HTR-8/SVneo (cell line): ENCODE data around the gene PHKG2.

ENCODE experiments used
- DNase-seq: peaks from one replicate; pipeline ENCODE4 v3.0.0; 2011; ENCODE audit warnings: low spot score, mixed read lengths; ENCODE audit not compliant: insufficient read length
- FAIRE-seq: peaks from 2 replicates; lab custom pipeline; 2011; peaks lifted over from hg19 to GRCh38; lab: Jason Lieb, UNC

Gene PHKG2

DNA sequence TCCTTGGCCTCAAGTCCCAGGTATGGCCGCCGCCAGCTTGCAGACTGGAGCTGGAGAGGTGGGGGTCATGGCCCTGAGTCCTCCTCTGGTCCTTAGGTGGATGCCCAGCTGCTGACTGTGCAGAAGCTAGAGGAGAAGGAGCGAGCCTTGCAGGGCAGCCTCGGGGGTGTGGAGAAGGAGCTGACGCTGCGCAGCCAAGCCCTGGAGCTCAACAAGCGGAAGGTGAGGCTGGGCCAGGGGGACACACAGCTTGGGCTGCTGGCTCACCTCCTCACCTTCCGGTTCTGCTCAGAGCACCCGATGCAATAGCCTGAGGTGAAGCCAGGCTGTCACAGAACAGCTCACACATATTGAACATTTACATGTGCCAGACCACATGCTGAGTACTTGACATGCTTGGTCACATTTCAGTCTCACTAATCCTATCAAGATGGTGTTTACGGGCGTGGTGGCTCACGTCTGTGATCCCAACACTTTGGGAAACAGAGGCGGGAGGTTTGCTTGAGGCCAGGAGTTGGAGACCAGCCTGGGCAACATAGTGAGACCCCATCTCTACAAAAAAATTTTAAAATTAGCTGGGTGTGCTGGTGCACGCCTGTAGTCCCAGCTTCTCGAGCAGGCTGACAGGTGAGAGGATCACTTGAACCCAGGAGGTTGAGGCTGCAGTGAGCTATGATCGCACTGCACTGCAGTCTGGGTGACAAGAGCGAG is 21.3 kb downstream of the PHKG2 start:
- DNase-seq (no peak), FAIRE-seq (no peak)

DNA sequence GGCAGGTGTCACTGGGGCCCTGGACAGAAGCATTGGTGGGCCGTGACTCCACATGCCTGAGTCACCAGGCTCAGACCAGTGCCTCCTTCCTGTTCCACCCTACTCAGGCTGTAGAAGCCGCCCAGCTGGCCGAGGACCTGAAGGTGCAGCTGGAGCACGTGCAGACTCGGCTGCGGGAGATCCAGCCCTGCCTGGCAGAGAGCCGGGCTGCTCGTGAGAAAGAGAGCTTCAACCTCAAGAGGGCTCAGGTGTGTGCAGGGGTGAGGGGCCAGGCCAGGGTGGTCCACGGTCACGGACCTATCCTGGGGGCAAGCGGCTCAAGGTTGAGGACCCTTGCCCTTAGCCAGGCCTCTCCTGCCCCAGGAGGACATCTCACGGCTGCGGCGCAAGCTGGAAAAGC is 23.5 kb downstream of the PHKG2 start:
- DNase-seq, result no peak
- no peak for FAIRE-seq

DNA sequence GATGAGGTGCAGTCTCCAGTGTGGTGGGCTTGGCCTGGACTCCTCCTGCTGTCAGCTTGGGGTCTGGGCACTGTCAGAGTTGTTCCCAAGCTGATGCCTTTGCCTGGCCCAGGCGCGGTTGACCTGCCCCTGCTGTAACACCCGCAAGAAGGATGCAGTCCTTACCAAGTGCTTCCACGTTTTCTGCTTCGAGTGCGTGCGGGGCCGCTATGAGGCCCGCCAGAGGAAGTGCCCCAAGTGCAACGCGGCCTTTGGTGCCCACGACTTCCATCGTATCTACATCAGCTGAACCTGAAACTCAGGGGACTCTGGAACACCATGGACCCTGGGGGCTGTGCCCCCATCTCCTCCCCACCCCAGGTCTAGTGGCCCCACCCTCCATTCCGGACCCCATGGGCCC is 25.6 kb downstream of the PHKG2 start:
- DNase-seq, result no peak
- no peak for FAIRE-seq

DNA sequence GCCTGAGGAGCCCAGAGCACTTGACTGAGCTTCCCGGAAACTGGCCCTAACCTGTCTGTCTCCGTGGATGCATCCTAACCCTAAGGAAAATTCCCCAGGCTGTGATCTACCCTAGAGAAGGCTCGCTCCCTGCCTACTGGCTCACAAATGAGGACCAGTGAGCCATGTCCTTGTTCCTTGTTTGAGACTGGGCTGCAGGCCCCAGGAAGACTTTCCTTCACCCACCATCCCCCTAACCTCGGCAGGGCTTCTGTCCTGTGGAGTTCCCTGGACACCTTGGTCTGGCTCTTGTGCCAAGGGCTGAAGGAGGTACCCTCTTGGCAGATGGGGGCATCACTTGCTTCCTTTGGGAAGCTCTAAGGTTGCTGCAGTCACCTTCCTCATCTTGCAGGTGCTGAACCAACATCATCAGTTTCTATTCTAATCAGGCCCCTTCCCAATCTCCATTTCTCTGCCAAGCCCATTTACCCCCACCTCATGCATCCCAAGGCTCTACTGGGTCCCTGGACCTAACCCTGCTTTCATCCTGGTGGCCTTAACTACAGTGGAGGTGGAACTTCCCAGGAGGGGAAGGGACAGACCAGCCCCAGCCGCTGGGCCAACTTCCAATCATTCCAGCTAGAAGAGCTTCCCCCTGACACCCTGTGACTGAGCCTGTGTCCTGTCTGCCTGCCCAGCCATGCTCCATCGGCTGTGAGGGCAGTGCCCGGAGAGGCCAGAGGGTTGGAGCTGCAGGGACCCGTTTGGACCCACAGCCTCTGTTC is 26.3 kb downstream of the PHKG2 start:
- FAIRE-seq, result no peak

DNA sequence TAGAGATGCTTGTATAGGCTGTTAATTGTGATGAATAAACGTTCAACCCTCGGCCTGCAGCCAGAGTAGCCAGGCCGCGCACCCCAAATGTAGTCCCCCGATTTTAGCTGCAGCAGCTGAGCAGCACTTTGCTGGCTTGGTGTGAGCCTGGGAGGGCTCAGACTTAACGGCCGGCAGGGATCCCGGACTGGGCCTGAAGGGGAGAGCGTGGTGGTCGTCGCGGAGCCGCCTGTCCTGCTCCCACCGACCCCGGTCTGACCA is 26.8 kb downstream of the PHKG2 start:
- DNase-seq, result no peak
- no peak for FAIRE-seq

More for the DNA sequence above, 26.3 kb downstream of the PHKG2 start:
- DNase-seq, result no peak

DNA sequence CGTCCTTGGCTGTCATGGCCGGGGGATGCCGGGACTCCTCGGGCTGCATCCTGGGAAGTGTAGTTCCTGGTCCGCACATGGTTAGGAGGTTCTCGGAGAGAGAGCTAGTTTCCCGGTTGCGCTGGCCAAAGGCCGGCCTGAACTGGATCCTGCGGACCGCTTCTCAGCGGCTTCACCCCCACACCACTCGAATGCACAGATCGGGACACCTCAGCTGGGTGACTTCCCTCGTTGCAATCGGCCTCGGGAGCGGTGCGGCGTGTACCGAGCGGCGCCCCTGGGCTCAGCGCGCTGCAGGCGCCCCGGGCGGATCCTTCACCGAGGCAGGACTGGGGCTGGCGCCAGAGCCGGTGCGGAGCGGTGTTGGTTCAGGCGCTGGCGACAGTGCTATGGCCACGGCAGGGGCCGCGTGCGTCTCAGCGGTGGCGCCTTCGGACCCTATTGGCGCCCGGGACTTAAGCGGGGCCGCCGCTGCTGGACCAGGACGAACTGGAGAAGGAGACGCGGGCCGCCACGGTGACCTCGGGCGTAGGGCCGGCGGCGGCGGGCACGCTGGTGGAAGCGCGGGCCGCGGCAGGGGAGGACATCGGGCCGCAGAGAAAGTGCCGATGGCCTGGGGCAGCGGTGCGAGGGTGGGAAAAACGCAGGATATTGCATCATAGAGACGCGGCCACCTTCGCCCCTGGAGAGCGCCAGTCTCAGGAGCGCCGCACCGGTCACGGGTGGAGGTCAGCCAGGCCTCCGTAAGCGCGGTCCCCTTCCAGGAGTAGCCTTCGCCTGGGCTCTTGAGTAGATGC is 27.4 kb downstream of the PHKG2 start:
- FAIRE-seq, result peak; percentile 88
- peak; percentile 94 for DNase-seq

DNA sequence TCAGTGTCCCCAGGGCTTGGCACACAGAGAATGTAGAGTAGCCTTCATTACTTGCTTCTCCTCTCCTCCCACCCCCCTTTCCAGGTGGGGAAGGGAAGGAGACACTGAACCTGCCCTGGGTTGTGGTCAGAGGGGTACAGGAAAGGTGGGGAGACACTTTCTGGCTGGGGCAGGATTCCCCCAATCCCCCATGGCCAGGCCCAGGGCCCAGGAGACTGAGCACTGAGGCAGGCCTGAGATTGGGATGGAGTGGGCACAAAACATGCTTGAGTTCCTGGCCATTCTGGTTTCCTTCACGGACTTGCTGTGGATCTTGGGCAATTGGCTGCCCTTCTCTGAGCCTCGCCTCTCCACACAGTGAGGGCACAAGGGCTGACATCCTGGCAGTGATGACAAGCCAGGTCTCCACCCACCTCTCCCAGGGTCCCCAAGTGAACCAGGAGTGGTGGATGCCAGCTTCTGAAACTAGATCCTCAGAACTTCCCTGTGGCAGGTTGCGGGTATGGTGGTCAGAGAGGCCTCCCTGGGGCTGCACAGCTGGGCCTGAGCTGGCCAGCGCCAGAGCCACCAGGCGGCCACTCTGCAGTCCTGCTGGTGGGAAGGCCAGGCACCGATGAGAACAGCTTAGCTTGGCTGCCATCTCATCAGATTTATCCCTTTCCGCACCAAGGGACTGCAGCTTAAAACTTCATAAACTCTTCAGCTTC is 29.5 kb downstream of the PHKG2 start:
- FAIRE-seq, result no peak
- DNase-seq, result no peak

DNA sequence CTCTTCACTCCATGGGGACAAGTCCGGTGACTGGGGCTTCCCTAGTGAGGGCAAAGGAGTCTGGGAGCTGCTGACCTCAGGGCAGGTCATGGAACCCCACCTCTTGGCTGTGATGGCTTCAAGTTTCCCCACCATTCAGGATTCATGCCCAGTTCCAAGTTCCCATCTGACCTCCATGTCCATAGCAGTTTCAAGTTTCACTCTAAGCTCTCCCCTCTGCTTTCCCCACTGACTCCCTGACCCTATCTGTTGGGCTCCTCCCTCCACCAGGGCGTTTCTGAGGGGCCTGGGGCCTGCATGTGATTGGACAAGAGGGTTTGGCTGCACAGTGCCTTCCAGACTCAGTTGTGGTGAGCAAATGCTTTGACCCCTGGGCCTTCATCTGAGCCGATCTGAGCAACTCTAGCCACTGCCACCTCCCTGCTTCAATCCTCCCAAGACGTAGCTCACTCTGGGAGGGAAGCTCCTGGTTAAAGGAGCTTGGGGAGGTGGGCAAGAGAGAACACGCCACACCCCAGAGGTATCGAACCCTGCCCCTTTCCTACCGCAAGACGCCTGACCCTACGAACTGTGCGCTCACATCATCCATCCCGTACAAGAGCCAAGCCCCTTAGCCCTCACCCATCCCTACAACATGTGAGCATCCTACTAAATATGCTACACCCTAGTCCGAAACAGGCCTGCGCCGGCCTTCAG is 30.5 kb downstream of the PHKG2 start:
- DNase-seq (no peak), FAIRE-seq (no peak)

DNA sequence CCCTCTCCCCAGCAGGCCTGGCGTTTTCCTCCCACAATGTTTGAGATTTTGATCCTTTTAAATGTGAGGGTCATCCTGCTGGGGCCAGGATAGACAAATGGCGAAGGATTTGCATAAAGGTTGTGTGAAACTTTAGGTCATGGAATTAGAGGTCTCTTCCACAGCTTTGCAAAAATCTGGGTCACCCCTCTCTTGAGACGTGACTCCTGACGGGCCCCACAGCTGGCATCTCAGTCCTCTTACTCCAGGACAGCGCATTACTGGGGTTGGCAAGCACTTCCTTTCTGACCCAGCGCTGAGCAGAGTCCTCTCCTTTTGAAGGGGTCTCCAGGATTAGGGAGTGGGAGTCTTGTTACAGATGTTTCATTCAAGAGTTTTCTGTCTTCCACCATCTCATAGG is 31.4 kb downstream of the PHKG2 start:
- FAIRE-seq (no peak), DNase-seq (no peak)

DNA sequence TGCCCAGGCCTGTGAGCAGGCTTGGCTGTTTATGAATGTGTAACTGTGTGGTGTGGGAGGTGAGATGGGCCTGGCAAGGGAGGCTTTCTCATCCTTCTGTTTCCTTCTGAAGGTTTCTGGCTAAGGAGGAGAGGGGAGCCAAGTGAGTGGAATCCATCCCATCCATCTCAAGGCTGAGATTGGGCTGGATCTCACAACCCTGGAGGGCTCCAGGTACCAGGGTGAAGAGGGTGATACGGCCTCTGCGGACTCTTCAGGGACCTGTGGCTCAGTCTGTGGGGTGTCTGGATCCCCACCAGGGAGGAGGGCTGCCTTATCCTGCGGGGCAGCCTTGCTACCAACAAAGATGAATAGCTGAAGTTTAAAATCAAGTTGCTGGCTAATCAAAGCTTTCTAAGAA is 31.8 kb downstream of the PHKG2 start:
- FAIRE-seq (no peak), DNase-seq (no peak)

DNA sequence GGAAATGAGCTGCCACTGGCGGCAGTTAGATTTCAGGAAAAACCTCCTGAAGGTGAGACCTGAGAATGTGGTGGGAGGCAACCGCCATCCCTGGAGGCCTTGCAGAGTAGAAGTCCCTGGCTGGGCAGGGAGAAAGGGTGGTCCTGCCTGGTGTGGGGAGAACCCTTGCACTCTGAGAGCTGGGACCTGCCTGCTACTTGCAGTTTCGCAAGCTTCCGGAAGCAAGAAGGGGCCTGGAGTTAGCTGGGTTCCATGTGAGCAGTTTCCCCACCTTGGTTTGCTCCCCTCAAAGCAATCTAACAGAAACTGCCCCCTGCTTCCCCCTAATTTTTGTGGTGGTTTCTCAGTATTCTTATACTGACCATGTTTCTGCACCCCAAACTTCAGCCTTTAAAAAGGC is 32.3 kb downstream of the PHKG2 start:
- DNase-seq (no peak), FAIRE-seq (no peak)

DNA sequence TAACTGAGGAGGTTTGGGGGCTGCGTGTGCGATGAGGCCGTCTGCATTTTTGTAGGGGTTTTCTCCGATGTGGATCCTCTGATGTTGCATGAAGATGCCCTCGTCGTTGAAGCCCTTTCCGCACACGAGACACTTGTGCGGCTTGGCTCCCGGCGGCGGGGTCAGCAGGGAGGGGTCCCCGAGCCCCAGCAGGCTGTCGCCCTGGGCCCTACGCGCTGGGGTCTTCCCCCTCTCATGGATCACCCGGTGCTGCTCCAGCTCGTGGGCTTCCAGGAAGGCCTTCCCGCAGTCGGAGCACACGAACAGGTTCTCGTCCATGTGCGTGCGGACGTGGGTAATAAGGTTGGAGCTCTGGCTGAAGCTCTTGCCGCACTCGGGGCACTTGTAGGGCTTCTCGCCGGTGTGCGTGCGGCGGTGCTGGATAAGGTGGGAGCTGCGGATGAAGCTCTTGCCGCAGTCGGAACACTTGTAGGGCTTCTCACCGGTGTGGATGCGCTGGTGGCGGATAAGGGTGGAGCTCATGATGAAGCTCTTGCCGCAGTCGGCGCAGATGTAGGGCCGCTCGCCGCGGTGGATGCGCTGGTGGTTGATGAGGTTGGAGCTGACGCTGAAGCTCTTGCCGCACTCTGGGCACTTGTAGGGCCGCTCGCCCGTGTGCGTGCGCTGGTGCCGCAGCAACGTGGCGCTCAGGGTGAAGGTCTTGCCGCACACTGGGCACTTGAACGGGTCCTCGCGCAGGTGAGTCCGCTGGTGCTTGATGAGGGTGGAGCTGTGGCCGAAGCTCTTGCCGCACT is 34.5 kb downstream of the PHKG2 start:
- no peak for FAIRE-seq
- DNase-seq, result no peak

DNA sequence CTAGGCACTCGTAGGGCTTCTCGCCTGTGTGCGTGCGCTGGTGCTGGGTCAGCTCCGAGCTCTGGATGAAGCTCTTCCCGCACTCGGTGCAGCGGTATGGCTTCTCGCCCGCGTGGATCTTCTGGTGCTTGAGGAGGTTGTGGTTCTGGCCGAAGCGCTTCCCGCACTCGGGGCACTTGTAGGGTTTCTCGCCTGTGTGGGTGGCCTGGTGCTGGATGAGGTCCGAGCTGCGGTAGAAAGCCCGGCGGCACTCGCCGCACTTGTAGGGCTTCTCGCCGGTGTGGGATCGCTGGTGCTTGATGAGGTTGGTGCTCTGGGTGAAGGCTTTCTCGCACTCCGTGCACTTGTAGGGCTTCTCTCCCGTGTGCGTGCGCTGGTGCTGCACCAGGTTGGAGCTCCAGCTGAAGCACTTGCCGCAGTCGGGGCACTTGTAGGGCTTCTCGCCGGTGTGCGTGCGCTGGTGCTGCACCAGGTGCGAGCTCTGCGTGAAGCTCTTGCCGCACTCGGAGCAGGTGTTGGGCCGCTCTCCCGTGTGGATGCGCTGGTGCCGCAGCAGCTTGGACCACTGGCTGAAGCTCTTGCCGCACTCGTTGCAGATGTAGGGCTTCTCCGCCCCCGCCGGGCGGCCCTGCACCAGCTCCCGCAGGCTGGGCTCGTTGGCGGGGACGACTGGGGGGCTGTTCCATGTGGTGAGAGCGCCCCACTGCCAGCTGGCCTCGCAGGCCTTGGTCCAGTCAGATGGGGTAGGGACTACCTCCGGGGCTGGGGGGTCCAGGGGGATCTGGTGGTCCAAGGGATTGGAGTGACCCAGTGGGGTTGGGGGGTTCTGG is 35.3 kb downstream of the PHKG2 start:
- FAIRE-seq (no peak), DNase-seq (no peak)

DNA sequence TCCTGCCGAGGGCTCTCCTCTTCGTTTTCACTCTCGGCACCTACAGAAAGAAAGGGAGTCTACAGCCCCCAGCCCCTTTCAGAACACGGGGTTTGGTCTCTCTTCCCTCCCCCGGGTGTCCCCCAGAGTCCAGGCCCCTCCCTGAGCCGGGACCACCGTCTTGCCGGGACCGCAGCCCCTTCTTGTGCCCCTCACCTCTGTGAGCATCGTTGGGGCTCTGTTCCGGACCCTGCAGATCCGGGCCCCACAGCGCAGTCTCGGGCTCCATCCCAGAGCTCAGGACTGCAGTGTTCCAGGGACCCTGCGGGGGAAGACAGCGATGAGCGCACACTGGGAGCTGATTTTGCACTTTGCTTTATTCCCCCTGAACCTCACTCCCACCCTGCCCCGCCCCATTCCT is 36.0 kb downstream of the PHKG2 start:
- DNase-seq (no peak), FAIRE-seq (no peak)

DNA sequence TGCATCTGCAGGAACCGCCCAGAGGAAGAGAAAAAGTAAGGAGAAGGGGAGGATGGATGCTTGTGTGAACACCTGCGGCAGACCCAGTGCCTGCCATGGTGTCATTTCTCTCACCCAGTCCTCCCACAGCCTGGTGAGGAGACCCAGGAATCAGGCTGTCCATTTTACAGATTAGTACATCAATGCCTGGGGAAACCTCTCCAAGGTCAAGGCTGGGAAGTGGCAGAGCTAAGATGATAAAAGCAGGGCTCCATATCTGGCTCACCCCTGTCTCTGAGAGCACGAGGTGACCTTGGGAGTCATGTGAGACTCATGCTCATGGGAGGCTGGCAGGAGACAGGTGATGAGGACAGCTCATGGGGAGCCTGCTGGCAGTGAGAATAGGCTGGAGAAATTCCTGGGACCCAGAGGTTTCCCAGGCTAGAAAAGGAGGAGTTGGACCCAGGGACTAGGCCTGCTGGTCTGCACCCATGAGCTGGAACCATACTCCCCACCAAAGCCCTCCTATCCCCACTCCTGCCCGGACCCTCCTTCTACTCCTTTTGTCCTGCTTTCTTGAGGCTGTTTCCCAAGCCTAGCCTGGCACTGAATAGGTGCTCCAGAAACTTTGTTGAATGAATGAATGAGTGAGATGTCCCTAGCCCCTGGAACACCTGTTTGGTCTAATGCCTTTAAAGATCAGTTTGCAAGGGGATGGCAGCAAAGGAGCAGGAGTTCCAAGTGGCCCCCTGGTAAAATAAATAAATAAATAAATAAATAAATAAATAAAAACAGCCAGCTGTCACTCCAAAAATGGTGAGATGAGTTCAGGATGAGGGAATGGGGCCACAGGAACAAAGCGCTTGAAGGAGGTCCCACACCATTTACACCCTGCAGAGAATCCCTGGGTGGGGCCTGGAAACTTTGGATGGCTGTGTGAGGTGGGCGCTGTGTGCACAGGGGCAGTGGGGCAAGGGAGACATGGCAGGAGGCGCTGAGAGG is 37.2 kb downstream of the PHKG2 start:
- no peak for DNase-seq
- peak; percentile 28 for FAIRE-seq

DNA sequence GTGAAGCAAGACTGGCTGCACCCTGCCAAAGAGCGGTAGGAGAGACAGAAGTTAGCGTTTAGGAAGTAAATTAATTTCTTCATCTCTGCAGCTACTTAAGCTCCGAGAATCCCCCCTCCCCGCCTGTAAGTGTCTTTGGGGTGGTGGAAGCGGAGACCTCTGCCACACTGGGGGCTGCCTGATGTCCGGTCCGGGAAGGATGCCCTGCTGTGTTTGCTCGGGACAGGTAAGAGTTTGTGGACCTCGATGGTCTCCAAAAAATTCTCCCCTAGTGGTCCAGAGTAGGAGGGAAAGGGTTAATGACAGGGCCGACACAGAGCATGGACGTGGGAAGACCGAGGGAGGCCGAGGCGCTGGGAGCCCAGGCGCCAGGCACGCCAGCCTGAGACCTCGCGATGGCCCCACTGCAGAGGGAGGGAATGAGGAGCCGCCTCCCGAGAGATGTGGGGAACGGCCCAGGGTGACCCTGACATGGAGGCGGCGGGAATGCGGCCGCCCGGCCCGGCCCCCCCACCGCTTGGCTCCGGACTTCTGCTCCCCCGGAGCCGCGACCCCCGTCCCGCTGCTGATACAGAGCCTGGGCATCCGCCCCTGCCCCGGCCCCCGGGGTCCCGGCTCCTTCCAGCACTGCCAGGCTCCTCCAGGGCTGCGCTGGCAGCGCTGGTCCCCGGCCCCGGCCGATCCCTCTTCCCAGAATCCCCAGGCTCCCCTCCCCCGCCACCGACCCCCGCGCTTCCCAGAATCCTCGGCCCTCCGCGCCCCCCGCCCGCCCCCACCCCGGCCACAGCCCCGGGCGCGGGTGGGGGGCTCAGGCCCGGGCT is 38.1 kb downstream of the PHKG2 start:
- DNase-seq, result peak; percentile 58

More for the DNA sequence above, 38.1 kb downstream of the PHKG2 start:
- FAIRE-seq, result peak; percentile 64
